GM18907 (cell line): ENCODE results near the gene TMEFF2.
"Not testable (repeated sequence)": the region's sequence is repeated elsewhere in the genome, so short reads cannot be mapped to it uniquely, and the experiment has no call there.

Experiments used
- ATAC-seq: cut with Tn5 transposase; IDR thresholded peaks from one replicate; pipeline ENCODE4 v1.9.1; 2021; ENCODE audit warnings: mild to moderate bottlenecking, moderate library complexity; ENCODE audit not compliant: unreplicated experiment

TMEFF2 gene

DNA sequence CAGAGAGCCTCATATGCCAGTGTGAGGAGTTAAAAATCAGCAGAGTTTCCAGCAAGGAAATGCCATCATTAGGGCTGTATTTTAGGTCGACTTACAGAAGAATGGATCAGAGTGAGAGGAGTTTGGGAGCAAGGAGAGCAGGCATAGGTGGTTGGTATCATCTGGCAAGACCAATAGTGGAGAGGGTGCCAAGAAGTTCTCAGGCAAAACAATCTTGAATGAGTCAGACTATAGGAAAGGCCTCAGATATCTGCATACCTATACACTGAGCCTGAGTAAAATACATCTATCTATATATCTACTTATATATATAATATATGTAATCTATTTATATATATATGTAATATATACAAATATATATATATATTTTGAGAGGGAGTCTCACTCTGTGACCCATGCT lies 57.3 kb downstream of the TMEFF2 start:
- ATAC-seq = no peak

DNA sequence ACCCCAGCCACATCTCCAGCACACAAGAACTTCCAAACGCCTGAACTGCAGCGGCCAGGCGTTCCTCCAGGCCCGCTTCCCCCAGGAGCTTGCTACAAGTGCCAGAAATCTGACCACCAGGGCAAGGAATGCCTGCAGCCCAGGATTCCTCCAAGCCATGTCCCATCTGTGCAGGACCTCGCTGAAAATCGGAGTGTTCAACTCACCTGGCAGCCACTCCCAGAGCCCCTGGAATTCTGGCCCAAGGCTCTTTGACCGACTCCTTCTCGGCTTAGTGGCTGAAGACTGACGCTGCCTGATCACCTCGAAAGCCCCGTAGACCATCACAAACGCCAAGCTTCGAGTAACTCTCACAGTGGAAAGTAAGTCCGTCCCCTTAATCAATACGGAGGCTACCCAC lies 62.1 kb downstream of the TMEFF2 start:
- not testable (repeated sequence) for ATAC-seq

DNA sequence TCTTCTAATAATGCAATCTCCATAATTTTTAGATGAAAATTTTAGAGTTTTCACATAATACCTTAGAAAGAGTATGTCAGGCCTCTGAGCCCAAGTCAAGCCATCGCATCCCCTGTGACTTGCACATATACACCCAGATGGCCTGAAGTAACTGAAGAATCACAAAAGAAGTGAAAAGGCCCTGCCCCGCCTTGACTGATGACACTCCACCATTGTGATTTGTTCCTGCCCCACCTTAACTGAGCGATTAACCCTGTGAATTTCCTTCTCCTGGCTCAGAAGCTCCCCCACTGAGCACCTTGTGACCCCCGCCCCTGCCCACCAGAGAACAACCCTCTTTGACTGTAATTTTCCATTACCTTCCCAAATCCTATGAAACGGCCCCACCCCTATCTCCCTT lies 64.4 kb downstream of the TMEFF2 start:
- ATAC-seq = not testable (repeated sequence)

DNA sequence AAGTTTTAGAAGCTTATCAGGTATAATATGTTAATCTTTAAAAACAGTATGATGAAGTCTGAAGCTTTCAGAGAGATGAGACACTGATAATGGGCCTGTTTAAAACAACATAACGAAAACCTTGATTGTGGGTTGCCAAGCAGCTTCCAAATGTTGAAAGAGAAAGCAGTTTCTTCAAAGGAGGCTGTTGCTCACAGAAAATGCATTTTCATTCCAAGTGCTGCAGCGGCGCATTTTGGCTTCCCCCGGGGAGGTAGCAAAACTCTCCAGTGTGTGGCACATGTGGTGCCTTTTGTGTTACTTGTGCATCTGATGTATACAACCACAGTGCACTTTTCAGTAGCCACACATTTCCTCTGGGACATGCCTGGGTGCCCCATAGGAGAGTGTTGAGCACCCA lies 66.1 kb downstream of the TMEFF2 start:
- ATAC-seq = no peak

DNA sequence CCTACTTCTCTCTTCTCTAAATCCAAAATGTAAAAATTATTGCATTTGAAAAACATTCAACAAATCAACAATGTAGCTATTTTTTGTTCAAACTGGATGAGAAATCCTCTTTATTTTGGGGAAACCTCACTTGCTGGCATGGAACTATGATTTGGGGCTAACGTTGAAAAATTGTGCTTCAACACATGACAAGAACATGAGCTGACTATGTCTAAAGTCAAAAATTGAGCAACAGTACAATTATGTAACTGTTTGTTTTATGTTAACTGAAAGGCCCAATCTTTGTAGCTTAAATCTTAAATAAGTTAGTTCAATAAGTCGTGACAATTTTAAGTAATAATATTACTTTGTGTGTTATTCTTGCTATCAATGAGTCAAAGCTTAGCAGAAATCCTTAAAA lies 67.3 kb downstream of the TMEFF2 start:
- ATAC-seq = no peak

DNA sequence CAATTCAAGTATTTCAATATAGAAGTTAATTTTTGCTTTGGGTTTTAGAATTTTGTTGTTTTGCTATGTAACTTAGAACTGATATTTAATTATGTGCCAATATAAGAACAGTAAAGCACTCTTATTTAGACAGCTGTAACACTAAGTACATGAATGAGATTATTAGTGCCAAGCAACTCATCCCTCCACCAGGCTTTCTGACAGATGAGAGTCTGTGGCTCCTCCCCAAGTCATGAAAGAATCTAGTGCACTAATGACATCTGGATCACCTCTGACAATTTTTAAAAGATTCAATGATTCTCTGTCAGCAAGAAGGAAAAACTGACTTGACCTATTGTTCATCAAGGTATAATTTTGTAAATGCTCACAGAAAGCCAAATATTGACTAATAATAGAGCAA lies 67.8 kb downstream of the TMEFF2 start:
- no peak for ATAC-seq

DNA sequence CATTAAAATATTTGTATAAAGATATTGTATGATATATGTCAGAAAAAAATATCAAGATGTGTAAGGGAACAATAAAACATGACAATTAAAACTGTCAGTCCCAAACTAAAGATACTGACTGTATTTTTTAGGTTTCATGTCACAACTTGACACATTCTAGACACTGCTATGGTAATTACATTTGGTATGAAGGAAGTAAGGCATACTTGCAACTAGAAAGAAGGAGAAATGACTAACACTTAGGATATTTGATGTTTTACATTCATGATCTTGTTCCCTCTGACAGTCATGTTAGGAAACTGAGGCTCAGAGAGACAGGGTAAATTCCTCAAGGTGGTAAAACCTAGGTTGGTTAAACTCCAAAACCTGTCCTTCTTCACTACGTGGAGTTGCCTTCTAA lies 68.3 kb downstream of the TMEFF2 start:
- ATAC-seq = no peak

DNA sequence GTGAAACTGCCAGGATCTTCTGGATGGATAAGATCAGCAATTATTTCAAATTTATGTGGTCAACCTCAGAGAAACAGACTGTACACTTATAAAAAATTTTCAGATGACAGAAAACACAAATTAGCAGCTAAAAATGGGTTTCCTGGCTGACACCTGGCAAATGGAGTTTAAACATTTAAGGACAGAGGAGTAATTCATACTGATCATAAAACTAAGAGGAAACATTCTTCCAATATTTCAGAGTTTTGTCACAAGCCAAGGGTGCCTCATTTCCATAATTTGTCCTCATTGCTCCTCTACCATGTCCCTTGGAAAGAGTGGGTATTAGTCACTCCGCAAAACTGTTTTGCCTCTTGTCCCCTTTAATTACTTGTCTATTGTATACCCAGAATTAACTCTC lies 70.2 kb downstream of the TMEFF2 start:
- ATAC-seq = no peak

DNA sequence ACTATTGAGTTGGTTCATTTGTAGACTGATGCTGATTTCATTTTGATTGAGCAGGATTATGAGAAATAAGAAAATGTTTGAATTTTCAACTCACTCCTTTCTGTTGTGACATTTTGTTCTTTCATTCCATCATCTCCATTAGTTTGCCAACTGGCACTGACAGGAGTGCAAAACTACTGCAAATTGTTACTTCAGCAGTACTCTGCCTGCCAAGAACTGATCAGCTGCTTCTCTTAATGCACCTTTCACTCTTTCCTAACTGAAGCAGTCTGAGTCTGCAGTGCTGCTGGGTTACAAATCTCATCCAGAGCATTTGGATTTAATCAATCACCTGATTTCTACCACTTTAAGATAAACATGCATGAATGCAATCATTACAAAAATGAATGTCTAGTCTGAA lies 70.9 kb downstream of the TMEFF2 start:
- no peak for ATAC-seq

DNA sequence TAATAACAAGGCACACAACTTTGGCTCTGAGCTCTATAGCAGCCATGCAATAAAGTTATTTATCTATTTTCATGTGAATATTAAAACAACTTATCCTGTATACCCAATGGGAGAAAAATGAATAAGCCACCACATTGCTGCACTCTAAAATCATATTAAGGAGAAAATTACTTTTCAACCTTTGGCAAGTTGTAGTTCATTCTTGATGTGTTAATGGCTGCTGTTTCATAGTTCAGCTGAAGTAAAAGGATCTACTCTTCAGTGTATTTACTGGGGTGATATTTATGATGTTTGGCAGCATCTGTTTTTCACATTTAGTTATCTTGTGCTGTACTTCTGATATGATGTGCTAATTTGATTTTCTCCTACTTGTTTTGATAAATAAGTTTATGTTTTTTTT lies 71.8 kb downstream of the TMEFF2 start:
- no peak for ATAC-seq

DNA sequence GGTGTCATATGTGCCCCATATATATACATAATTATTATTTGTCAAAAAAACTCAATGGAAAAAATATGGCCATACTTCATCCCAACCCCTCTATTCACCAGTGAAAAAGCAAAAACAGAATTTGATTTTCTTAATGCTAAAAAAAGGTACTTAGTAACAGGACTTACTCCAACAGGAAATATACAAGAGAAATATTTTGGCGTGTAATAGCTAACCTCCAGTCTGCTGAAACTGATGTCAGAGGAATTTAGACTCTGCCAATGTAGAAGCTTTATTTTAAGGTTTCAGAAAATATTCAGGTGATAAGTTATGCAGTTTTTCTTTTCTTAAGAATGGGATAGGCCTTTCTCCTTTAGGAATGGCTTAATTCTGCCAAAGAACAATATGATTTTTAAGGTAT lies 72.6 kb downstream of the TMEFF2 start:
- ATAC-seq = no peak

DNA sequence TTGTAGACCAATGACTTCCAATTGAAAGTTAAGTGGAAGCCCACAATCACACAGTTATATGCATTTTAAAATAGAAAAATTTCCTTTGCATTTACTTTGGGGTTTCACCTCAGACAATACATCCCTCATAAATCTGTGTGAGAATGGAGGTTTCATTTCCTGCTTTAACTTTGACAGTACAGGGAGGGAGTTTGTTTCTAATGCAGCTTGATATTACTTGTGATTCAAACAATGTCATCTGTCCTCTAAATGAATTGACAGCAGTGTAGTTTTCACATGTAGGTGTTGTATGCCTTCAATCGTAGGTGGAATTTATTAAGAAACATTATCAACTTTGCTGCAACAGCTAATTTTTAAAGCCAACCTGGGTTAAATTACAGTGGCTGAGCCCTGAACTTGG lies 75.2 kb downstream of the TMEFF2 start:
- no peak for ATAC-seq

DNA sequence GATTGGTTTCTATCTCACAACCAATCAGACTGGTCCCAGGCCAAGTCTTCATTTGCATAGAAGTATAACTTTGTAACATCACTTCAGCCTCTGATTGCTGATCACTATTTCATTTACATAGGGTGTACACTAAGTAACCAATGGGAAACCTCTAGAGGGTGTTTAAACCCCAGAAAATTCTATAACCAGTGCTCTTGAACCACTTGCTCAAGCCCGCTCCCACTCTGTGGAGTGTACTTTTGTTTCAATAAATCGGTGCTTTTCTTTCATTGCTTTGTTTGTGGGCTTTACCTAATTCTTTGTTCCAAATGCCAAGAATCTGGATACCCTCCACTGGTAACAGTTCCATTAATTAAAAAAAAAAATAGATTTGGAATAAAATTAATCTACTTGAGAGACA lies 77.0 kb downstream of the TMEFF2 start:
- ATAC-seq = no peak

DNA sequence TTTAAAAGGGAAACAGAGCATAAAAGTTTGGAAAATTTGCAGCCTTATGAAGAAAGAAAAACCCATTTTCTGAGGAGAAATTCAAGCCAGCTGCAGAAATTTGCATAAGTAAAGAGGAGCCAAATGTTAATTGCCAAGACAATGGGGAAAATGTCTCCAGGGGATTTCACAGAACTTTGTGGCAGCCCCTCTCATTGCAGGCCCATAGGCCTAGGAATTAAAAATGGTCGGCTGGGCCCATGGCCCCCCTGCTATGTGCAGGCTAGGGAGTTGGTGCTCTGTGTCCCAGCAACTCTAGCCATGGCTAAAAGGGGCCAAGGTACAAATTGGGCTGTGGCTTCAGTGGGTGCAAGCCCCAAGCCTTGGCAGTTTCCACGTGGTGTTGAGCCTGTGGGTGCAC lies 83.2 kb downstream of the TMEFF2 start:
- ATAC-seq = not testable (repeated sequence)

DNA sequence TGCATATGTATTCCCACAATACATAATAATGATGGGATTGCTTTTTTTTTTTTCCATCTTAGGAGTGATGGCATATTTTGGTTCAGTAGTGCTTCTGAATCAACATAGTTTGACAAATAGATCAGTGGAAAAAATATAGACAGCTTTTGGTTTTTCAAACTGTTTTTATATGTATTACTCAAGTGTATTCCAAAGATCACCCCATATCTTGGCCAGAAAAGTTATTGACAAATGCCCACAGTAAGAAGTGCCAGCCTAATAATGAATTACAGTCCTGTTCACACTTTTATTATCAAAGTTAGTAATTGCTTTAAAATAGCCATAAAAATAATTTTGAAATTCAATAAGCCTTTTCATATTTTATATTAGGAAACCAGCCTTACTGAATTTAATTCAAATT lies 95.0 kb downstream of the TMEFF2 start:
- ATAC-seq = no peak

DNA sequence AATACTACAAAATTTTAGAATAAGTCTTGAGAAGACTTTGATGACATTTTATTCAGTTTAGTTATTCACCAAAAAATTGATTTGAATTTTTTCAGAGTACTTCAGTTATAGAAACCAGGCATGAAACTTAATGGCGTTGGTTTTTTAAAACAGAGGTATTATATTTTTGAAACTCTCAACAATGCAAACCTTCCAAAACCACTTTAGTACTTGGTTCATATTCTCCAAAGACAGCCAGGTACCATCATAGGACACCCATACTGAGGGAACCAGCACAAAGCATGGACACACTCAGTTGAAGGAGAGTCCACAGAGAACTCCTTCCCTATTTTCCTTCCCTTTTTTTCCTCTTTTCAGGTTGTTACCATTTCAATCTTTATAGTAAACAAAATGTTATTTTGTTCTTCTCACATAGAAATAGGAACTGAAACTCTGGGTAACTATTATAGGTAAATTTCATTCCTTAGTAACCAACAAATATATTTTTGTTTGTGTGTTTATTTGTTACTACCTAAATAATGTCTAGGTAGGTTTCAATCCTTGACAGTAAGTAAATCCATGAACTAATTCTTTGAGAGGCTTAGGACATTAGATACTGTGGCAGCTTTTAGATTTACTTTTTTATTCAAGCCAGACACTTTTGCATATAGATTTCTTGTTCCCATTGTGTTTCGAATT lies 95.8 kb downstream of the TMEFF2 start:
- no peak for ATAC-seq

DNA sequence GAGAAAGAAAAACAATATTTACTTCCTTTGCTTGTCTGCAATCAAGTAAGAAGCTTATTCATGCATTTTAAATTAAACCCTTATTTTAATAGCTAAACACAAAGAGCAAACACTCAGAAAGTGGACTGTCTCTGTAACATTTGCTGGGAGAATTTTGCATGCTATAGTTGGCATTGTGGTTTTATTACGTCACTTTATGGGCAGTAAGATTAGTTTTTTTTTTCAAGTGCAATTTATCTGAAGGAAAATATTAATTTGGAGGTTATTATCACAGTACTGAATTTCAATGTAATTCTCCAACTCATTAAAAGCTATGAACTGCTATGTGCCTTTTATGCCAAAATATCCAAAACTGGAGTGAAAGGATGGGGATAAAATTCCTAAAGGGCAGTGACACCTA lies 103.3 kb downstream of the TMEFF2 start:
- ATAC-seq = no peak

DNA sequence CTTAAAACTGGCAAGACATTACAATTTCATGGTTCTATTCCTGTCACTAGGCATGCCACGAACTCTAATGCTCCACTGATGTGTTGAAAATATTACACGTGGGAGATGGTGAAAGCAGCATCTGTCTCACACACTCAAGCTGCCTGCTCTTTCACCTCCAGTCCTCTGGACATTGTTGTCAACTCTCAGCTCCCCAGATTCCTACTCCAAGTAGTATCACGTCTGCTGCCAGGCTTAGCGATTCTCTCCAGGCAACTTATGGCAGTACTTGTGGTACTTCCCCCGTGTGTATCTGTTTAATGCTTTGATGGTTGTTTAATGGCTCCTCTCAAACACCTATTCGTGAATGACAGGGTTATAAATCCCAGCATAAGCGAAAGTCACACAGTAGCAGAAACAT lies 103.8 kb downstream of the TMEFF2 start:
- no peak for ATAC-seq

DNA sequence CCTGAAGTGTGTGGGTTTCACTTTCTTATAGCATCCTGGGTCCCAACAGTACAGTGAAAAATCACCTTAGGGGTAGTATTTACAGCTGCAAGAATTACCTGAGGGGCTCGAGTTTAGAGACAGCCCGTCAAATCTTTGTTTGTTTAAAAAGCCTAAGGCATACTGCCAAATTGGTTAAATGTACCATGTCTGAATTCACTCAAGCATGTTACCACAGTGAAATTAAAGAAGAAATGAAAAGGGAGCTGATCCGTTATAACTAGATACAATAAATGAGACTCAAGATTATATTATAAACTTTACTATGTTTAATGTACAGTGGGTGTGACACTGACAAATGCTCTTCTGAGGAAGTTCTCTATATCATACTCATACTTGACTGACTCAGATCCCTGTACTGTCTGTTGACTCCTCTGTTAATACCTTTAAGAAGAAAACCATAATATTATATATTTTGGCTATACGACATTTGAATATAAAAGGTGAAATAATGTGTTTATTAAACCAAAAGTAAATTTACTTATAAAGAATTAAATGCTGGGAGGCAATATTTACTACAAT lies 107.3 kb downstream of the TMEFF2 start:
- no peak for ATAC-seq

DNA sequence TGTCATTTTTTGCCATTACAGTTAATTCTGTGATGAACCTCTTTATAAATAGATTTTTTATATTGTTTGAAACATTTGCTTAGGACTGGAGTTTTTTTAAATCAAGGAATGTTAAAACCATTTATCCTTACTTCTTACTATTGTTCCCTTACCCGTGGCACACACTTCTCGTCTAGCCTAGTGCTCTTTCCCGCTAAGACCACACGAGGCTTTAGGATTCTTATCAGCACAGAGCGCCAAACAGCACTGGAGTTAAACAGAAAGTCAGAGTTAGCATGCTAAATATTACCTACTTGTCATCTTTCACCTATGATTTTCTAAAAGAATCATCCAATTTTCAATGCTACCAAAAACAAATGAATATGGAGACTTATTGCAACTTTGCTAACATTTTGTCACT lies 112.6 kb downstream of the TMEFF2 start:
- ATAC-seq = no peak

DNA sequence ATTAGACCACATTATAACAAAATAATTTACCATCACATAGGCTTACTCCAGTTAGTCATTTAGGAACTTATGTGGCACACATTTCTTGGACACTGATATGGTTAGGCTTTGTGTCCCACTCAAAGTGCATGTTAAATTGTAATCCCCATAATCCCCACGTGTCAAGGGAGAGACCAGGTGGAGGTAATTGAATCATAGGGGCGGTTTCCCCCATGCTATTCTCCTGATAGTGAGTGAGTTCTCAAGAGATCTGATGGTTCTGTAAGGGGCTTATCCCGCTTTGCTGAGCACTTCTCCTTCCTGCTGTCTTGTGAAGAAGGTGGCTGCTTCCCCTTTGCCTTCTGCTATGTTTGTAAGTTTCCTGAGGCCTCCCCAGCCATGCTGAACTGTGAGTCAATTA lies 114.6 kb downstream of the TMEFF2 start:
- not testable (repeated sequence) for ATAC-seq

DNA sequence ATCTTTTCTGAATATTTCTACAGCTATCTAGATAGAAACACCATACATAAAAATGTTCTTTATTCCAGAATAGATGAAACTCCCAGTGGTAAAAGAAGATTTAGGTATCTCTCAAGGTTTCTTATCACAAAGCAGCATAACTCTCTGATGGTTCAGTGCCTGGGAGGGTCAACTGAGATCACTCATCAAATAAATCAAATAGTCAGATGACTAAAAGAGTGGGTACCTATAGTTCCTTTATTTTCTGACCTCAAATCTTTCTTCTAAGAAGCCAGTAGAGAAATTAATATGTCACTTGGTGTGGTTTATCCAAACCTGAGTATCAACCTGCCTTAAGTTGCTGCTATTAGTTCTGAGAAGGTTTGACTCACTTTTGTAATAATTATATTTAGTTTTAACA lies 120.9 kb downstream of the TMEFF2 start:
- ATAC-seq = no peak

DNA sequence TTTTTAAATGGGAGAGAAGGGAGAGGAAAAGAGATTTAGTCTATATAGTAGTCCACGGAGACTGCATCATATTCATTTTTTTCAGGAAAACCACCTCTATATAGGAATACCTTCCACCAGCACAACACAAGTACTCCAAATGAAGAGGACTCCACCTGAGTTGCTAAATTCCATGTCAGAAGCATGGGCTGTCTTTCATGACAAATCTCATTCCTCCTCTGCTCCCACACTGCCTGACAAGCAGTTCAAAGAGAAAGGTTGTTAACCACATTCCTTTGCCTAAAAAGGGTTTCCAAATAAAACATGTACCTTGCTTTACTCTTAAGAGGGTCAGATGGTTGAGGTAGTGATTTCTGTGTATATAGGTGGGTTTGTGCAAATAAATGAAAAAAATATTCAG lies 122.0 kb downstream of the TMEFF2 start:
- no peak for ATAC-seq
